Stimulated activated CD8-positive, alpha-beta memory T cell treated with anti-CD3 and anti-CD28 coated beads, Interleukin-4, amount 100 ng/mL, for 4 hours (primary cell): ENCODE results near the gene PKHD1.
"Not testable (repeated sequence)": the region's sequence is repeated elsewhere in the genome, so short reads cannot be mapped to it uniquely, and the experiment has no call there.

Experiments used
- DNase-seq, 2 donors: peaks; one replicate each; pipeline ENCODE4 v3.0.0-alpha.2; 2020; ENCODE audit warnings: low read depth in 2 of 2, low spot score in 1 of 2

PKHD1 gene

GRCh38 chr6:51996296-51996947 is 91.0 kb downstream of the PKHD1 start:
- no peak for DNase-seq

DNA sequence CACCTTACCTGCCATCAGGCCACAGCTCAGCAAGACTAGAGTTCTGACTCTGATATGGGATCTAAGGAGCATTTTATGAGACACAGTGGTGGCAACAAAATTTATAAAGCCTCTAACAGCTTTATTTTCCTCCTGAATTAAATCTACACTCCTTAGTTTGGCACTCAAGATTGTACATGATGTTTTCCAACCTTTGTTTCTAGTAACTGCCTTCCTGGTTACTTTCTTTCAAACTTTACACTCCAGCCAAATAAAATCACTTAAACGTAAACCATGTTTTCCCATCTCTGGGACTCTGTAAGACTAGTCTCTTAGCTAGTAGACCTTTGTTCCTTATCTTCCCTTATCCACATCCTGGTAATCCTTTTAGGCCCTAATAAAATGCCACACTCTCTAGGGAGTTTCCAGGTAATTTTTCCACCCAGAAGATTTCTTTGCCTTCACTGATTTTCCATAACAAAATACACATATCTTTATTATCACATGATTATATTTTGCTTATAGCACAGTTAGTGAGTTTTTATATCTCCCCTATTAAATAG is 92.1 kb downstream of the PKHD1 start:
- DNase-seq, result no peak

GRCh38 chr6:51992876-51993275 is 94.5 kb downstream of the PKHD1 start:
- DNase-seq, result no peak

GRCh38 chr6:51989789-51990188 is 97.6 kb downstream of the PKHD1 start:
- DNase-seq, result no peak

DNA sequence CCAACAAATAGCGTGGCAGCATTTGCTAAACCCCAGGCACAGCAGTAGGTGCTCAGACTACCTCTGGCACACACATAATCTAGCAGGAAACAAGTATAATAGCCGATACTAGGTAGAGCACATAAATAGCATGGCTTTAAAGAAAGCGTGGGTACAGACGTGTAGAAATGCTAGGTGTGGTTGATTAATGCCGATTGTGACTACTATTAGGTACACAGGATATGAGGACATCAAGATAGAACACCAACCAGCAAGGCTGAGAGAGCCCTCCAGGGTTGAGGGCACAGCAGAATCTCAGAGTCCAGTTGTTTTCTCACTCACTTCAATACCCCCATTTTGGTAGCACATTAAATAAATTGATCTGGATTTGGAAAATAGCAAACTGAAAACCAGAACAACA is 100.5 kb downstream of the PKHD1 start:
- DNase-seq, result no peak

DNA sequence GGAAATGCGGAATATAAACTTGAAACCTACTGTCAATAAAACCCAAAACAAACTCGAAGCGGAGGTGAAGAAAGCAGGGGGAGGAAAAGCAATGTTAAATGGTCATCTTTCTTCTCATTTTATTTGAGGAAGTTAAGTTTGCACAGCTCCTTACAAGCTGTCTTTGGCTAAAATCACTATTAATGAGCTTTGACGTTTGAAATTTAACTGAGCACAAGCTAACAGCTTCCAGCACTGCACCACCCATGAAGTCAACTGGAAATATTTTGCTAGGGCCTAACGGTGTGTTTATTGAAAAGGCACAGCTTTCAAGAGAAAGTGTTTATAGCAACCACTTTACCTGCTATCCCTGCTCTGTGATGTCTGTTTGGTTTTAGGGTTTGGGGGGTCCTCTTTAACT is 103.8 kb downstream of the PKHD1 start:
- no peak for DNase-seq

- not testable (repeated sequence) for DNase-seq
Measured at GRCh38 chr6:51982695-51983094, 104.7 kb downstream of the PKHD1 start.

- DNase-seq, result no peak
Measured at GRCh38 chr6:51976374-51976773, 111.0 kb downstream of the PKHD1 start.

- no peak for DNase-seq
Measured at GRCh38 chr6:51972659-51973058, 114.8 kb downstream of the PKHD1 start.

- no peak for DNase-seq
Measured at GRCh38 chr6:51968265-51968664, 119.1 kb downstream of the PKHD1 start.

GRCh38 chr6:51965222-51965801 is 122.1 kb downstream of the PKHD1 start:
- DNase-seq, result no peak

GRCh38 chr6:51963980-51964379 is 123.4 kb downstream of the PKHD1 start:
- no peak for DNase-seq

- DNase-seq, result no peak
Measured at GRCh38 chr6:51962354-51962753, 125.1 kb downstream of the PKHD1 start.

DNA sequence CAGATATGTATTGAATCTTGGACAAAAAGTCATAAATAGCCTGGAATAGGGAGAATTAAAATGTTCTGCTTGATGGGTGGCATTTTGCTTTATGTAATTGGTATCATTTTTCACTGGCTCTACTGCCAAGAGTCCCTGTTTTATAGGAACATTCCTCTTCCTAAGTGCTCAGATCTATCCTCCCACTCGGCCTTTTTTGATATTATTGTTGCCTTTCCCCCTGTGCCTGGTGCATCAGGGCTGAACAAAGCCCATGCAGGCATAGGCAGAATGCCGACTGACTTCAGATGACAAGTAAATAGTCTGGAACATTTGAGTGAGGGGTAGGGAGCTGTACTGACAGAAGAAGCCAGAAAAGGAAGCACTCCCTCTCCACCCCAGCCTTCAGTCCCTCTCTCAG is 127.0 kb downstream of the PKHD1 start:
- DNase-seq, result no peak

DNA sequence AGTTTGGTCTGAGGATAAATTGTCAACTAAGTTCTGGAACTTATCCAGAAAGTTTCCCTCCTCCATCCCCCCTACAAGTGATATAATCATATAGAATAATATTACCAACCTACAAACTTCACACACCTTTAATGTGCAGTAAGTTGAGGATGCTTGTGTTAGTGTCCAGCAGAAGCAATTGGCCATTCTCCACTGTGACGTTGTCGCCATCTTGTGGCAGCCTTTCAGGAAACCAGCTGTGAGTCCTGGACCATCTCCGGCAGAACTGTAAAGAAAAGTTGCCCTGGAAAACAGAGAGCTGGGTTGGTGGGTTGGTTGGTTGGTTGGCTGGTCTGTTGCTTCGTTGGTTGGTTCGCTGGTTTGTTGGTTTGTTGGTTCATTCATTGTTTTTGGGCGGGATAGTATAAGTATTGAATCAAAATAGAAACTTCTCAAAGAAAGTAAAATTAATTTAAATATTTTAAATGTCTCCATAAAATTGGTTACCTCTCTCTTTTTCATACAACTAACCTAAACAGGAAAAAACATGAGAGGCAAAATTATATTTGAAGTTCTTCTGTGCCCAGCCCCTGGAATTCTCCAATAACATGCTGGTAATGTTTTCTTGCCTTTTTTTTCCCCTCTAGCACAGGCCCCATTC is 127.5 kb downstream of the PKHD1 start:
- no peak for DNase-seq

DNA sequence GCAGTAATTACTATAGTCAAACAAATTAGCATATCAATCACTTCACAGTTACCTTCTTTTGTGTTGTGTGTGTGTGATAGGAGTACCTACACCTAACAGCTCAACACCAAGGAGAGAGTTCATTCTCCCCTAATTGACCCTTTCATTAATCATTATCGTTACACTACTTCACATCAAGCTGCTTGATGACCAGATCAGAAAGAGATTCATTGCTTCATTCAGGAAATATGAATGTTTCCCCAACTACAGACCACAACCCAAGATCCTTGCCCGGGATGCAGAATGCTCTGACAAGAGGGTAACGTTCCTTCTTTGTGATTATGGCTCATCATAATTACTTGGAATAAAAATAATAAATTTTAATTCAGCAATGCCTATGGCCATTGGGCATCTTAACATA is 132.7 kb downstream of the PKHD1 start:
- DNase-seq, result no peak

DNA sequence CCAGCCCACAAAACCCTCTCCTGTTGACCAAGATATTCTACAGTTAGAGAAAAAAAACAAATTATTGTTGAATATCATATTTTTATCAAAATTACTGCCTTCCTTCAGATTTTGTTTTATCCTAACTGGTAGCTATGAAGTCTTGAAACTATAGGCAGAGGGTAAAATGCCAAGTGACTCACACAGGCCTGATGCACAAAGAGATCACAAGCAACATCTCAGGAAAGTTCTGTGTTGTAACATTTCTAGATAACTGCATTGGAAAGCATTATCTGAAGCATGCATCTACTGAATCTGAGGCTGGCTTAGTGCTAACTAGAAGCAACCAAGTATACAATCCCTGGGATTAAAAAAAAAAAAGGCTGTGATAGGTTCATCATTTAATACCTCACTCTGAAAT is 134.2 kb downstream of the PKHD1 start:
- no peak for DNase-seq

DNA sequence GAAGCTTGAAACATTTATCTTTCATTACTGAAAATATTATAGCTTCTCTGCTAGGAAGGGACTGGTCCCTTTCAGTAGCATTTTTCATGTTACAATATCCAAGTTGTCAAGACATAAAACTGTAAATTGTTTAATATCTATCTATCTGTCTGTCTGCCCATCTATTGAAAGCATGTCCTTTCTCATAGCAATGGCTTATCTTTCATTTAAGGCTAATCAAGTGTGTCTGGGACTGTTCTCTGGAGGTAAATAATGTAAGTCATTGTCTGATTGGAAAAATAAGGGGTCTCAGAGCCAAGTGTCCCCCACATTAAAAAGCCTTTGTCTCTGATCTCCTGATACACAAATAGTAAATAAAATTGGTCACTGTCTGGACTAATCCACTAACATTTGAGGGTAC is 135.5 kb downstream of the PKHD1 start:
- DNase-seq, result no peak

GRCh38 chr6:51949526-51949925 is 137.9 kb downstream of the PKHD1 start:
- DNase-seq, result no peak

GRCh38 chr6:51939695-51940094 is 147.7 kb downstream of the PKHD1 start:
- not testable (repeated sequence) for DNase-seq

DNA sequence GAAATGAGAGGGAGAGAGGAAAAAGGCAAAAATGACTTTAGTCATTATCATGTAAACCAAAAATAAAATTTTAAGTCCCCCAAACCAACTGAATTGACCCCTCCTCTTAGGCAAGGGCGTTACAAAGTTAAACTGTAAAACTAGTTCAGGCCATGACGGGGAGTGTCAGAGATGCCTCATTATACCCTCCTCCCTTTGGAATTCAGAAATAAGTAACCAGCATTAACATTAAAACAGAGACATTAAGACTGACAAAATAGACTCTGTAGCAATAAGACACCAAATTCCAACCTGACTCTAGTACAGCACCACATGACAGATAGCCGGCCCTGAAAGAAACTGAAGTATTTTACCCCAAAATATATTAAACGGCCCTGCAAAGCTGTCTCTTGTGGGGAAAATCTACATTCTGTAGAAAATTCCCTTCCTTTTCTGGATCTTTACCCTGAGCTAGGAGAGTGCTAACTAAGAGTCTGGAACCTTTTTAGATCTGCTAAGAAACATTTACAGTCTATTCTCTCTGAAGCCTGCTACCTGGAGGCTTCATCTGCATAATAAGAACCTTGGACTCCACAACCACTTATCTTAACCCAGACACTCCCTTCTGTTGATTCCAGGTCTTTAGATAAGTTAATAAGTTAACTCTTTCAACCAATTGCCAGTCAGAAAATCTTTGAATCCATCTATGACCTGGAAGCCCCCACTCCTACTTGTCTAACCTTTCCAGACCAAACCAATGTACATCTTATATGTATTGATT is 150.7 kb downstream of the PKHD1 start:
- no peak for DNase-seq

GRCh38 chr6:51934098-51934497 is 153.3 kb downstream of the PKHD1 start:
- DNase-seq, result no peak
